SK-N-SH (cell line): ENCODE measurements around the gene UBE2G1. TPM values are rescaled to one million over a fixed set of nuclear protein-coding genes. Genes with fewer than 3 reads are reported as not detected.
A peak's percentile ranks its signal among the peaks of the same experiment; 100 is the strongest.
"Not testable (repeated sequence)": the region's sequence is repeated elsewhere in the genome, so short reads cannot be mapped to it uniquely, and the experiment has no call there.

ENCODE experiments used
- CTCF ChIA-PET: fragments of 300-600, 350-600 bp; formaldehyde crosslinking; extraction: SDS; loops from one replicate; lab custom pipeline; 2021; lab: Yijun Ruan, JAX
- POLR2A ChIA-PET: fragments of 350-600 bp; sonication (Branson Sonifier 250); formaldehyde crosslinking; extraction: SDS; loops from one replicate; lab custom pipeline; 2020; ENCODE audit warnings: antibody characterized with exemption, inconsistent platforms; lab: Yijun Ruan, JAX
- DNase-seq: peaks from one replicate; pipeline ENCODE4 v3.0.0; 2012
- H2AFZ ChIP-seq: fragments of 200-600 bp; sonication (generic); 2 replicates; pipeline ENCODE4 v1.8.1; 2016; ENCODE audit warnings: antibody characterized with exemption, mild to moderate bottlenecking, low read depth
- H3F3A ChIP-seq: fragments of 200-600 bp; sonication (generic); replicated peaks from 2 replicates; pipeline ENCODE3; 2016; ENCODE audit warnings: antibody characterized with exemption, mild to moderate bottlenecking; ENCODE audit not compliant: insufficient read depth
- H3K27ac ChIP-seq, 2 experiments: fragments of 200-500 bp in 1 of 2; fragments of 200-600 bp in 1 of 2; sonication (Bioruptor generic) in 1 of 2; sonication (generic), shearing (Covaris generic) in 1 of 2; 2 replicates each; pipeline versions ENCODE4 v1.5.1 to v1.6.1; 2014 to 2016; ENCODE audit warnings: low read depth in 2 of 2, inconsistent platforms in 1 of 2, low read length in 1 of 2, mild to moderate bottlenecking in 1 of 2, mixed read lengths in 1 of 2
- H3K27me3 ChIP-seq: fragments of 200-600 bp; sonication (generic), shearing (Covaris generic); 2 replicates; pipeline ENCODE4 v1.6.1; 2016; ENCODE audit warnings: mixed run types; ENCODE audit not compliant: insufficient read depth
- H3K36me3 ChIP-seq, 2 experiments: fragments of 200-500 bp in 1 of 2; fragments of 200-600 bp in 1 of 2; sonication (Bioruptor generic) in 1 of 2; sonication (generic) in 1 of 2; replicated peaks in 1 of 2; 2 replicates each; pipeline versions ENCODE3 to v1.5.1; 2014 to 2016; ENCODE audit warnings: low read length in 1 of 2, mild to moderate bottlenecking in 1 of 2; ENCODE audit not compliant: insufficient read depth in 2 of 2, control insufficient read depth in 1 of 2
- H3K4me1 ChIP-seq, 2 experiments: fragments of 200-500 bp in 1 of 2; fragments of 200-600 bp in 1 of 2; sonication (Bioruptor generic) in 1 of 2; sonication (generic), shearing (Covaris generic) in 1 of 2; 2 replicates each; pipeline versions ENCODE4 v1.5.1 to v1.6.1; 2014 to 2016; ENCODE audit warnings: low read depth in 1 of 2, low read length in 1 of 2, mixed run types in 1 of 2; ENCODE audit not compliant: insufficient read depth in 2 of 2, control insufficient read depth in 1 of 2
- H3K4me2 ChIP-seq: fragments of 200-600 bp; sonication (generic), shearing (Covaris generic); 2 replicates; pipeline ENCODE4 v1.6.1; 2017; ENCODE audit warnings: mixed run types
- H3K4me3 ChIP-seq, 2 experiments: fragments of 200-500 bp in 1 of 2; fragments of 200-600 bp in 1 of 2; sonication (Bioruptor generic) in 1 of 2; sonication (generic), shearing (Covaris generic) in 1 of 2; 2 replicates each; pipeline versions ENCODE4 v1.5.1 to v1.8.1; 2014 to 2016; ENCODE audit warnings: low read depth in 2 of 2, inconsistent platforms in 1 of 2, low read length in 1 of 2, mild to moderate bottlenecking in 1 of 2, mixed read lengths in 1 of 2, moderate library complexity in 1 of 2
- H3K79me2 ChIP-seq: fragments of 200-600 bp; sonication (generic); 2 replicates; pipeline ENCODE4 v1.8.1; 2017; ENCODE audit warnings: mild to moderate bottlenecking; ENCODE audit not compliant: insufficient read depth
- H3K9ac ChIP-seq: fragments of 200-600 bp; sonication (generic); 2 replicates; pipeline ENCODE4 v1.6.1; 2017; ENCODE audit warnings: mixed run types
- H3K9me2 ChIP-seq: fragments of 200-600 bp; sonication (generic); 2 replicates; pipeline ENCODE4 v1.6.1; 2017; ENCODE audit warnings: mixed run types
- H3K9me3 ChIP-seq: fragments of 200-600 bp; sonication (generic); 2 replicates; pipeline ENCODE4 v1.6.1; 2017; ENCODE audit warnings: mixed run types, mild to moderate bottlenecking, moderate library complexity
- H4K20me1 ChIP-seq: fragments of 200-600 bp; sonication (generic); 2 replicates; pipeline ENCODE4 v1.6.1; 2017; ENCODE audit warnings: mild to moderate bottlenecking, mixed run types; ENCODE audit not compliant: insufficient read depth
- CHD2 ChIP-seq: fragments of 150-350 bp; IDR thresholded peaks from 2 replicates; pipeline ENCODE4 v1.6.1; 2018; ENCODE audit warnings: low read length; ENCODE audit not compliant: partially characterized antibody
- ELF1 ChIP-seq: IDR thresholded peaks from 2 replicates; pipeline ENCODE4 v1.4.0; 2012
- EZH2phosphoT487 ChIP-seq: fragments of 200-600 bp; sonication (generic); IDR thresholded peaks from 2 replicates; pipeline ENCODE4 v1.6.1; 2017; ENCODE audit warnings: low read depth, mixed run types, mild to moderate bottlenecking, antibody characterized with exemption, moderate library complexity, borderline replicate concordance
- GABPA ChIP-seq: IDR thresholded peaks from 2 replicates; pipeline ENCODE4 v1.4.0; 2012; ENCODE audit warnings: low read depth, mild to moderate bottlenecking
- SMC3 ChIP-seq: IDR thresholded peaks from 2 replicates; pipeline ENCODE4 v1.6.1; 2012; ENCODE audit warnings: low read depth, low read length, improper control_type of control experiment
- TAF1 ChIP-seq: IDR thresholded peaks from 2 replicates; pipeline ENCODE4 v1.6.1; 2012; ENCODE audit warnings: low read depth, mild to moderate bottlenecking, low read length, moderate library complexity, borderline replicate concordance
- TCF12 ChIP-seq: IDR thresholded peaks from 2 replicates; pipeline ENCODE4 v1.4.0; 2012
- WGBS: methylation state at CpG from one replicate; pipeline ENCODE4 v1.1.6; 2017; ENCODE audit warnings: low lambda C conversion rate; 5-methylcytosine and 5-hydroxymethylcytosine counted together
- polyA plus RNA-seq, 3 experiments: library from polyadenylated mRNA; depleted of rRNA; stranded (reverse); fragments of >200 nt; gene quantifications; 2 replicates each; pipeline ENCODE4 v1.2.3, GENCODE V29; 2012
- TF ChIP-seq, protein P1 (sequence below): fragments of 150-350 bp; IDR thresholded peaks from 2 replicates; pipeline ENCODE4 v1.6.1; 2017; ENCODE audit warnings: antibody characterized with exemption, low read length, low read depth, borderline replicate concordance
- TF ChIP-seq, protein P2 (sequence below): IDR thresholded peaks from 2 replicates; pipeline ENCODE4; 2012
- TF ChIP-seq, protein P3 (sequence below): IDR thresholded peaks from 2 replicates; pipeline ENCODE4 v1.4.0; 2012; ENCODE audit warnings: low read depth

Gene UBE2G1
- polyA plus RNA-seq, 1 of the 3 experiments (the other 2 are of a cell fraction) = 23.2 TPM

DNA sequence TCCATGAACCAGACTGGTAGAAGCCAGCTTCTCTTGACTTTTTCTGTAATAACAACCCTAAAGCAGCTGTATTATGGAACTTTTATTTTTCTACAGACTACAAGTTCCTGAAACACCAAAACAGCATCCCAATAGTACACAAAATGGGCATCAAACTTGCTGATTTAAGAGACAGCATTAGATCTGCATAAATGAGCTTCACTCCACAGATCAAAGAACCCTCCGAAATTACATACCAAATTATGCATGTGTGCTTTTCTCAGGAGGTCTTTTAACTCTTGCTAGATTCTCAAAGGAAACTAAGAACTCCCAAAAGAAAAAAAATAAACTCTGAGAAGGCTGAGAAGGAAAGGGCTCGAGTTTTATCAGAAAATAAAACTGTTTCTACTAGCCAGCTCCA is 12.3 kb downstream of the UBE2G1 start (continued):
- TF ChIP-seq, protein P1, sequence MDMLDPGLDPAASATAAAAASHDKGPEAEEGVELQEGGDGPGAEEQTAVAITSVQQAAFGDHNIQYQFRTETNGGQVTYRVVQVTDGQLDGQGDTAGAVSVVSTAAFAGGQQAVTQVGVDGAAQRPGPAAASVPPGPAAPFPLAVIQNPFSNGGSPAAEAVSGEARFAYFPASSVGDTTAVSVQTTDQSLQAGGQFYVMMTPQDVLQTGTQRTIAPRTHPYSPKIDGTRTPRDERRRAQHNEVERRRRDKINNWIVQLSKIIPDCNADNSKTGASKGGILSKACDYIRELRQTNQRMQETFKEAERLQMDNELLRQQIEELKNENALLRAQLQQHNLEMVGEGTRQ = no peak
- TF ChIP-seq CHD2 (no peak), TAF1 (no peak), GABPA (no peak)
- TF ChIP-seq, all 33 proteins: peak for 0

DNA sequence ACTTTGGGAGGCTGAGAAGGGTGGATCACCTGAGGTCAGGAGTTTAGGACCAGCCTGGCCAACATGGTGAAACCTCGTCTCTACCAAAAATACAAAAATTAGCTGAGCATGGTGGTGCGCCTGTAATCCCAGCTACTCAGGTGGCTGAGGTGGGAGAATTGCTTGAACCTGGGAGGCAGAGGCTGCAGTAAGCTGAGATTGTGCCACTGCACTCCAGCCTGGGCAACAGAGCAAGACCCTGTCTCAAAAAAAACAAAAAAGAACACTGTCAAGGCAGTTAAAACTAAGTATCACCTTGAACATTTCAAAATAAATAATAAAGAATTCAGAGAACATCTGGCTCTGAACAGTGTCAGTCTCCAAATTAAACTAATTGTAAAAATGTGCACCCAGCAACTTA is 16.3 kb downstream of the UBE2G1 start:
- H3K9me2 ChIP-seq, DNase-seq, POLR2A ChIA-PET, H2AFZ ChIP-seq, H3K27ac ChIP-seq, H3F3A ChIP-seq, H3K27me3 ChIP-seq, H3K4me1 ChIP-seq, H3K4me3 ChIP-seq, H3K9me3 ChIP-seq, H3K4me2 ChIP-seq, H3K36me3 ChIP-seq, H3K9ac ChIP-seq: not testable (repeated sequence)
- 95% methylated on average over 2 of the region's 2 CpGs for WGBS
- Histone ChIP-seq H4K20me1 (peaks cover 91% of the 10 kb centered on the region), H3K79me2 (peaks cover 100% of the 10 kb centered on the region)
- CTCF ChIA-PET = interaction anchor here (0.7 to 1.2 kb wide), 2 partner anchors 9 to 101 kb away, joined by 3 read pairs; no protein-coding TSS in a partner anchor

DNA sequence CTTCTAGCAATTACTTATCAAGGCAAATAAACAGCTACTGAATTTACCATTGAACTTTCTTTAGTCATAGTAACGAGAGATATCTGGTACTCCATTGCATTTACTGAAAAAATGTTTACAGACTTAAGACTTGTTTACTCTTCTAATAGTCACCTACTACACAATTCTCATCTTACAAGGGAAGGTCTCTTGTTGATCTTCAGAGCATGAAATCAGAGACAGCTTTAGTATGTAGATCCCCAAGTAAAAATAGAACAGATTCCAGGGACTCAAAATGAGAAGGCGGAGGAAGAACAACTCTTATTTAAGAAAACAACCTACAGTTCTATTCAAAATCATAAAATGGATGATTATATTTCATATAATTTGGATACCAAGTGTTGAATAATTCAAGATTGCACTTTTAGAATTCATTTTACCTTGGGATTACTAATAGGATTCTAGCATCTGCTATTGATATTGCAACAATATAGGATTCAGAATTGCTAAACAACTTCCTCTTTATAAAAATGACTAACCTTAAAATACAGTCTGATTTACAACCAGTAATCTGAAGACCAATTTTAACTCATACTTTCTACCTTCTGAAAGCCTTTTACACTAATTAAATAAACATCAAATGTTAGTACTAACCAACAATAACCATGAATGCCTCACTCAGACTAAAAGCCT is 20.8 kb downstream of the UBE2G1 start:
- Histone ChIP-seq H3K4me1 (peaks cover 2 to 22% of the 10 kb centered on the region in 2 experiments; a peak in 3 of 4 replicates), H3K27ac (peak overlapping the region in 1 of 2 experiments; percentile 8; a peak in 1 of 4 replicates), H4K20me1 (peaks cover 91% of the 10 kb centered on the region), H3K4me3 (no peak overlapping the region), H3K9me2 (no peaks in the 10 kb centered on the region), H3K9ac (no peak overlapping the region), H3F3A (peaks cover 19% of the 10 kb centered on the region), H2AFZ (no peak overlapping the region), H3K4me2 (no peak overlapping the region), H3K9me3 (no peaks in the 10 kb centered on the region), H3K27me3 (no peaks in the 10 kb centered on the region), H3K79me2 (peaks cover 100% of the 10 kb centered on the region), H3K36me3 (peaks cover 0 to 11% of the 10 kb centered on the region in 2 experiments)
- CTCF ChIA-PET = no interaction called here
- 93% methylated on average over 2 of the region's 2 CpGs for WGBS
- DNase-seq = no peak
- POLR2A ChIA-PET = no interaction called here
- TF ChIP-seq, protein P2, sequence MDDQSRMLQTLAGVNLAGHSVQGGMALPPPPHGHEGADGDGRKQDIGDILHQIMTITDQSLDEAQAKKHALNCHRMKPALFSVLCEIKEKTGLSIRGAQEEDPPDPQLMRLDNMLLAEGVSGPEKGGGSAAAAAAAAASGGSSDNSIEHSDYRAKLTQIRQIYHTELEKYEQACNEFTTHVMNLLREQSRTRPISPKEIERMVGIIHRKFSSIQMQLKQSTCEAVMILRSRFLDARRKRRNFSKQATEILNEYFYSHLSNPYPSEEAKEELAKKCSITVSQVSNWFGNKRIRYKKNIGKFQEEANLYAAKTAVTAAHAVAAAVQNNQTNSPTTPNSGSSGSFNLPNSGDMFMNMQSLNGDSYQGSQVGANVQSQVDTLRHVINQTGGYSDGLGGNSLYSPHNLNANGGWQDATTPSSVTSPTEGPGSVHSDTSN = no peak
- TF ChIP-seq ELF1 (no peak), SMC3 (no peak), TCF12 (no peak), EZH2phosphoT487 (no peak), TAF1 (no peak)
- TF ChIP-seq, protein P3, sequence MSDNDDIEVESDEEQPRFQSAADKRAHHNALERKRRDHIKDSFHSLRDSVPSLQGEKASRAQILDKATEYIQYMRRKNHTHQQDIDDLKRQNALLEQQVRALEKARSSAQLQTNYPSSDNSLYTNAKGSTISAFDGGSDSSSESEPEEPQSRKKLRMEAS = no peak
- TF ChIP-seq, protein P1 = no peak
